ELF-1 (cell line): ENCODE data around the gene ATP7B.

Experiments used
- DNase-seq: peaks from one replicate; pipeline ENCODE4 v3.0.0-alpha.2; 2016; ENCODE audit warnings: low read depth, low spot score

Gene ATP7B

GRCh38 chr13:51978796-51979556 is 32.3 kb downstream of the ATP7B start:
- no peak for DNase-seq

GRCh38 chr13:51977625-51978024 is 33.6 kb downstream of the ATP7B start:
- DNase-seq: no peak

GRCh38 chr13:51976890-51977289 is 34.4 kb downstream of the ATP7B start:
- DNase-seq: no peak

- no peak for DNase-seq
Measured at GRCh38 chr13:51976423-51976822, 34.8 kb downstream of the ATP7B start.

- DNase-seq: no peak
Measured at GRCh38 chr13:51974482-51974881, 36.8 kb downstream of the ATP7B start.

- DNase-seq: no peak
Measured at GRCh38 chr13:51971520-51972426, 39.5 kb downstream of the ATP7B start.

- DNase-seq: no peak
Measured at GRCh38 chr13:51970349-51970748, 40.9 kb downstream of the ATP7B start.

- no peak for DNase-seq
Measured at GRCh38 chr13:51967482-51968446, 43.5 kb downstream of the ATP7B start.

GRCh38 chr13:51966186-51966585 is 45.1 kb downstream of the ATP7B start:
- no peak for DNase-seq

- no peak for DNase-seq
Measured at GRCh38 chr13:51961493-51962403, 49.5 kb downstream of the ATP7B start.

- DNase-seq: no peak
Measured at GRCh38 chr13:51960766-51961165, 50.5 kb downstream of the ATP7B start.

- DNase-seq: no peak
Measured at GRCh38 chr13:51959773-51960172, 51.5 kb downstream of the ATP7B start.

- DNase-seq: no peak
Measured at GRCh38 chr13:51958217-51958547, 53.1 kb downstream of the ATP7B start.

- DNase-seq: no peak
Measured at GRCh38 chr13:51957377-51958216, 53.7 kb downstream of the ATP7B start.

GRCh38 chr13:51956717-51957116 is 54.5 kb downstream of the ATP7B start:
- no peak for DNase-seq

- no peak for DNase-seq
Measured at GRCh38 chr13:51955816-51956603, 55.2 kb downstream of the ATP7B start.

- DNase-seq: no peak
Measured at GRCh38 chr13:51955281-51955771, 55.9 kb downstream of the ATP7B start.

- no peak for DNase-seq
Measured at GRCh38 chr13:51953347-51954195, 57.7 kb downstream of the ATP7B start.
